GM21526 (cell line): ENCODE data around the gene ZNF311.
"Not testable (repeated sequence)": the region's sequence is repeated elsewhere in the genome, so short reads cannot be mapped to it uniquely, and the experiment has no call there.

Source experiments
- ATAC-seq: cut with Tn5 transposase; IDR thresholded peaks from one replicate; pipeline ENCODE4 v1.9.1; 2021; ENCODE audit warnings: moderate library complexity; ENCODE audit not compliant: unreplicated experiment, low FRiP score

Gene ZNF311

DNA sequence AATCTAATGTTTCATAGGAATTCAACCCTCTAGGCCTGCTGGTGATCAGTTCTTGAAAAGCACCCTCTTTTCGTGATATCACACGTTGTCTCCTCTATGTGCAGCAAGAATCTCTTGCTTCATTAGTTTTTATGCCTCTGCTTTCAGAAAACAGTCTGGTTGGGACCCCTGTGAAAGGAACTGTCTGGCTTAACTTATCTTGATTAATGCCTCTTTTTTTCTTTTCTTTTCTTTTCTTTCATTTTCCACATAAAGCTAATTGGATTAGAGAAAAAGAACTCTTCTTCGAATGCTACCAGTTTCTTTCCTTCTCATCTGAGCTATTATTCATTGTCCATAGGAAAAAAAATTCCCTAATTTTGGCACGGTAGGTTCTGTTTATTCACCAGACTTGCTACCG lies 21.3 kb downstream of the ZNF311 start:
- no peak for ATAC-seq

- ATAC-seq: no peak
These were observed 22.4 kb downstream of the ZNF311 start for GRCh38 chr6:28982476-28983266.

DNA sequence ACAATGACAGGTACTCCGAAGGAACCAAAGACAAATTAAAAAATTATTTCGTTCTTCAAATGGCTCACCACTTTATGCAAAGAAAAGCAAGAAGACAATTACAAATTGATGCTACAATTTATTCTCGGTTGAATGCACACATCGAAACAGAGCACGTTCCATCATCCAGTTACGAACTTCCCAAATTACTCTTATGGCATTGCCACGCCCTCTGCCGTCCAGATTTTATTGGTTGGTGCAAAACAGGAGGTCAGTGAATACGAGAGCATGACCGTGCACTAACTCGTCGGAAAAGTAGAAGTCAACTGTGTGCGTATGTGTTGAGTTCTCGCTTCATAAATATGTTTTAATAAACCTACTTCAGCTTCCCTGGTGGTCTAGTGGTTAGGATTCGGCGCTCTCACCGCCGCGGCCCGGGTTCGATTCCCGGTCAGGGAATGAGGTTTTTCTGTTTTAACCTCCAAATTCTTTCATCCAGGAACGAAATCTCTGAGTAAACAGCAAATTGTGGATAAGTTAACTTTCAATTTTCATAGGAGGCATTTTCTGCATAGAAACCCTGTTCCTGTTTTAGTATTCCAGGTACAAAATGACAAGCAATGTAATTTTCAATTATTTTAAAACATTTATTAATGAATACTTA lies 23.2 kb downstream of the ZNF311 start:
- ATAC-seq: peak; percentile 54

DNA sequence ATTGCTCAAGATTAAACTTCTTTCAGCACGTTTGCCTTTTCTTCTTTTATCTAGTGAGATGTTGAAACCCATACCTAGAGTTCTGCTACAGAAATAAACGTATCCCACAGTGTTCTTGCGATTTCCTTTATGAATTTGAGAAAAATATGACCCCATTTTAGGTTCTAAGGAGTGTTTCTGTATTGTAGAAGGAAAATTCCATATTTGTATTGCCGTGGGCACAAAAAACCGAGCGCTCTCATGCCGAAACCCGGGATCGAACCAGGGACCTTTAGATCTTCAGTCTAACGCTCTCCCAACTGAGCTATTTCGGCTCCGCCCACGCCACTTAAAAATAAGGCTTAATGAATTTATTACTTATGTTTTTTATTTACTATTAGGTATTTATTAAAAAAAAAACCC lies 23.7 kb downstream of the ZNF311 start:
- ATAC-seq: no peak

GRCh38 chr6:28980852-28981430 lies 24.2 kb downstream of the ZNF311 start:
- peak; percentile 38 for ATAC-seq

DNA sequence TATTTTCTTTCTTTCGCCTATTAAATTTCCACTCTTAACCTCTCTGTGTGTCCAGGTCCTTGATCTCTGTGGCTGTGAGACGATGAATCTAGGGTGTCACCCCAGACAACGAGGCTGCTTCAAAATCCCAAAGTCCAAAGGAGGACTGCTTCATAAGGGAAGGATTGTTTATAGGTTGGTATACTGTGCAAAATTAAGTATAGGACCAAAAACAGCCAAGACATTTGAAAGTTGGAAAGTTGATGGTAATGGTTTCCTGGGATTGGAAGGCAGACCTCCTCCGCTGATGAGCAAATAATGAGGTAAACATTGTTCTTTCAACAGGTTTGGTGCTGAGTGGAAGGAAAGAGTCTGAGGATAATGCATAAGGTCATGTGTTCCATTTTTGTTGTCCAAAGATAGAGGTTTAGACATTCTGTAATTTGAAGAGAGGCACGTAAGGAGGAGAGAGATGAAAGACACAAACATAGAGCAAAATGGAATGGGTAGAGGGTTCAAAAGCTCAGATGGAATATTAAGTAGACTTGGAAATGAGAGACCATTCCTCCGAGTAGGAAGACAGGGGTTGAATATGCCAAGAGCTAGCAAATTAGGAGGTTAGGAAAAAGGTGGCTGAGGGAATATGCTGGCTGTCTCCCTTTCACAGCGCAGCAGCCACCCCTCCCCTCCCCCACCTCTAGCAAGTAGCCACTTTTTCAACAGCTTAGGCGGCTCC lies 24.8 kb downstream of the ZNF311 start:
- no peak for ATAC-seq

- ATAC-seq: no peak
These were observed 25.4 kb downstream of the ZNF311 start for GRCh38 chr6:28979679-28980078.

DNA sequence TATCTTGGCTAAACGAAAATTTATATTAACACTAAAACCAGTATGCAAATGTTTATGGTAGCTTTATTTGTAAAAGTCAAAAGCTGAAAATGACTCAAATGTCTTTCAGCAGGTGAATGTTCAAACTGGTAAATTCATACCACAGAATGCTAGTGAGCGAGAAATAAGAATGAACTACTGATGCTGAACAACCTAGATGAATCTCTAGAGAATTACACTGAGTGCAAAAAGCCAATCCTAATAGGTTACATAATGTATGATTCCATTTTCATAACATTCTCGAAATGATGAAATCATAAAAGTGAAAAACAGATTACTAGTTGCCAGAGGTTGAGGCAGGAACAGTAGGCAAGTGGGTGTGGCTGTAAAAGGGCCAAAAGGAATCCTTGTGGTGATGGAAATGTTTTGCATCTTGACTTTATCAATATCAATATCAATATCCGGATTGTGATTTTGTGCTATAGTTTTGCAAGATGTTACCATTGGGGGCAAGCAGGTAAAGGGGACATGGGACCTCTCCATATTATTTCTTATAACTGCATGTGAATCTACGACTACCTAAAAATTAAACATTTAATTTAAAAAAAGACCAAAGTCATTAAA lies 26.1 kb downstream of the ZNF311 start:
- no peak for ATAC-seq

DNA sequence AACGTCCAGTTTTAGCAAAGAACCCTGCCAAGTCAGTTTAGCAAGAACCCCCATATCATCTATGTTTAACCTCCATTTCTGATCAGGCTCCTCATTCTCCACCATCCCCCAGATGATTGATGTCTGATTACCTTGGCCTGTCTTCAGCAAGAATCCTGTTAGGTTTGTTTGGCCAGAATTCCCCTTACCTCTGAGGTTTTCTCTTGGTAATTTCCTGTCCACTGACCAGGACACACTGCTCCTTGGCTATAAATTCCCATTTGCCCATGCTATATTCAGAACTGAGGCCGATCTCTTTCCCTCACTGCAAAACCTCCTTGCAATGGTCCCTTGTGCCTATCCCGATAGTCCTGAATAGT lies 27.0 kb downstream of the ZNF311 start:
- ATAC-seq: no peak

GRCh38 chr6:28977341-28978132 lies 27.6 kb downstream of the ZNF311 start:
- no peak for ATAC-seq

GRCh38 chr6:28976677-28977076 lies 28.4 kb downstream of the ZNF311 start:
- no peak for ATAC-seq

- ATAC-seq: no peak
These were observed 30.6 kb downstream of the ZNF311 start for GRCh38 chr6:28974505-28974904.

DNA sequence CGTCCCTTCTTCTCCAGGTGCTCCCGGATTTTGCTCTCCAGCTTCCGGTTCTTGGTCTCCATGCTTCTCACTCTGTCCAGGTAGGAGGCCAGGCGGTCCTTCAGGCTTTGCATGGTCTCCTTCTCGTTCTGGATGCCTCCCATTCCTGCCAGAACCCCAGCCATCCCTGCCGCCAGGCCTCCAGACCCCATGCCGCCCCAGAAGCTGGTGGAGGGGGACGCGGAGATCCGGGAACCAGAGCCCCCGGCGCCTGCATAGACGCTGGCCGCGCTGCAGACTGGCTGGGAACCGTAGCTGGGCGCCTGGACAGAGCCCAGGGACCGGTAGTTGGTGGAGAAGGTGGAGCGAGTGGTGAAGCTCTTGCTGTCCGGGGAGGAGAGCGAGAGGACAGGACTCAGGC lies 35.1 kb downstream of the ZNF311 start:
- ATAC-seq: not testable (repeated sequence)

DNA sequence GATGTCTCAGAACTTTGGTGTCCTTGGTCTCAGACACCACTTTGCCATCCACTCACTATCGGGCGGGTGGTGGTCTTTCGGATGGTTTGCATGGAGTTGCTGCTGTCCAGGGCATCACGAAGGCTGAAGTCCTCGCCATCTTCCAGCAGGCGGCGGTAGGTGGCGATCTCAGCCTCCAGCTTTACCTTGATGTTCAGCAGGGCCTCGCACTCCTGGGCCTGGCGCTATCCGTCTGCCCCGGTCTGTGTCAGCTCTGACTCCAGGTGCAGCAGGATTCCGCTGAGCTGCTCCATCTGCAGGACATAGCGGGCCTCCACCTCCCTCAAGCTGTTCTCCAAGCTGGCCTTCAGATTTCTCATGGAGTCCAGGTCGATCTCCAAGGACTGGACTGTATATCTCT lies 36.0 kb downstream of the ZNF311 start:
- no peak for ATAC-seq

- no peak for ATAC-seq
These were observed 36.6 kb downstream of the ZNF311 start for GRCh38 chr6:28968476-28968875.

GRCh38 chr6:28965706-28966105 lies 39.4 kb downstream of the ZNF311 start:
- no peak for ATAC-seq

GRCh38 chr6:28960846-28961500 lies 44.1 kb downstream of the ZNF311 start:
- ATAC-seq: no peak

DNA sequence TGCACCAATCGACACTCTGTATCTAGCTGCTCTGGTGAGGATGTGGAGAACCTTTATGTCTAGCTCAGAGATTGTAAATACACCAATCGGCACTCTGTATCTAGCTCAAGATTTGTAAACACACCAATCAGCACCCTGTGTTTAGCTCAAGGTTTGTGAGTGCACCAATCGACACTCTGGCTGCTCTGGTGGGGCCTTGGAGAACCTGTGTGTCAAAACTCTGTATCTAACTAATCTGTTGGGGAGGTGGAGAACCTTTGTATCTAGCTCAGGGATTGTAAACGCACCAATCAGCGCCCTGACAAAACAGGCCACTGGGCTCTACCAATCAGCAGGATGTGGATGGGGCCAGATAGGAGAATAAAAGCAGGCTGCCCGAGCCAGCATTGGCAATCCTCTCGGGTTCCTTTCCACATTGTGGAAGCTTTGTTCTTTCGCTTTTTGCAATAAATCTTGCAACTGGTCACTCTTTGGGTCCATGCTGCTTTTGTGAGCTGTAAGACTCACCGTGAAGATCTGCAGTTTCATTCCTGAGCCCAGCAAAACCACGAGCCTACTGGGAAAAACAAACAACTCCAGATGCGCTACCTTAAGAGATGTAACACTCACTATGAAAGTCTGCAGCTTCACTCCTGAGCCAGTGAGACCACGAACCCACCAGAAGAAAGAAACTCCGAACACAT lies 46.4 kb downstream of the ZNF311 start:
- ATAC-seq: not testable (repeated sequence)

- not testable (repeated sequence) for ATAC-seq
These were observed 47.3 kb downstream of the ZNF311 start for GRCh38 chr6:28957795-28958314.
